Measurements from ENCODE around the gene EGR1. TPM values are rescaled to one million over a fixed set of nuclear protein-coding genes. Genes with fewer than 3 reads are reported as not detected.

EGR1 gene
- total RNA-seq, 2 experiments from 2014 or later: 0.13 to 1.1 TPM

- DNase-seq (ENCODE audit: low spot score): no peak
- H3K4me2 ChIP-seq (ENCODE audit: low read length): no peak overlapping the region
- ChIA-PET POLR2A (no interaction called here), CTCF (ENCODE audit: unreplicated experiment) (no interaction called here)
- H3K36me3 ChIP-seq (ENCODE audit: insufficient read depth, low read length): no peaks in the 10 kb centered on the region
- H3K4me1 ChIP-seq (ENCODE audit: insufficient read depth, low read length, poor library complexity, severe bottlenecking): peaks cover 3% of the 10 kb centered on the region
- H2AFZ ChIP-seq (ENCODE audit: low read length): no peak overlapping the region
- H3K9me2 ChIP-seq (ENCODE audit: insufficient read depth, low read length): no peaks in the 10 kb centered on the region
- H3K9me3 ChIP-seq (ENCODE audit: low read length): no peaks in the 10 kb centered on the region
- BruUV-seq (replicated peaks): no TSS peak
- TF ChIP-seq, protein P1, sequence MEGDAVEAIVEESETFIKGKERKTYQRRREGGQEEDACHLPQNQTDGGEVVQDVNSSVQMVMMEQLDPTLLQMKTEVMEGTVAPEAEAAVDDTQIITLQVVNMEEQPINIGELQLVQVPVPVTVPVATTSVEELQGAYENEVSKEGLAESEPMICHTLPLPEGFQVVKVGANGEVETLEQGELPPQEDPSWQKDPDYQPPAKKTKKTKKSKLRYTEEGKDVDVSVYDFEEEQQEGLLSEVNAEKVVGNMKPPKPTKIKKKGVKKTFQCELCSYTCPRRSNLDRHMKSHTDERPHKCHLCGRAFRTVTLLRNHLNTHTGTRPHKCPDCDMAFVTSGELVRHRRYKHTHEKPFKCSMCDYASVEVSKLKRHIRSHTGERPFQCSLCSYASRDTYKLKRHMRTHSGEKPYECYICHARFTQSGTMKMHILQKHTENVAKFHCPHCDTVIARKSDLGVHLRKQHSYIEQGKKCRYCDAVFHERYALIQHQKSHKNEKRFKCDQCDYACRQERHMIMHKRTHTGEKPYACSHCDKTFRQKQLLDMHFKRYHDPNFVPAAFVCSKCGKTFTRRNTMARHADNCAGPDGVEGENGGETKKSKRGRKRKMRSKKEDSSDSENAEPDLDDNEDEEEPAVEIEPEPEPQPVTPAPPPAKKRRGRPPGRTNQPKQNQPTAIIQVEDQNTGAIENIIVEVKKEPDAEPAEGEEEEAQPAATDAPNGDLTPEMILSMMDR (conservative IDR thresholded peaks at IDR 0.05; ENCODE audit: low read length): no peak
- no peak for TF ChIP-seq EZH2phosphoT487 (IDR thresholded peaks at IDR 0.05; ENCODE audit: borderline replicate concordance, low read depth, low read length)
- no peaks in the 10 kb centered on the region for H3K79me2 ChIP-seq (ENCODE audit: insufficient read depth, low read depth, low read length)
- no peak overlapping the region for H3K27ac ChIP-seq (ENCODE audit: low read depth, low read length, poor library complexity, severe bottlenecking)
- intact Hi-C loops (cut with micrococcal nuclease; ENCODE audit: unreplicated experiment): loop anchor here (1.0 to 2.0 kb wide), 3 partner anchors 52 to 271 kb away; no protein-coding TSS in a partner anchor
- no peak overlapping the region for H3K4me3 ChIP-seq (ENCODE audit: low read depth, low read length, poor library complexity, severe bottlenecking)
- no peaks in the 10 kb centered on the region for H4K20me1 ChIP-seq (ENCODE audit: insufficient read depth, low read length)
Observed at GRCh38 chr5:138450971-138451370, 14.3 kb upstream of the EGR1 start.

GRCh38 chr5:138452720-138453119 is 12.6 kb upstream of the EGR1 start:
- Histone ChIP-seq H2AFZ (ENCODE audit: low read length) (no peak overlapping the region), H3K79me2 (ENCODE audit: insufficient read depth, low read depth, low read length) (no peaks in the 10 kb centered on the region), H3K4me1 (ENCODE audit: insufficient read depth, low read length, poor library complexity, severe bottlenecking) (peaks cover 3% of the 10 kb centered on the region), H3K27ac (ENCODE audit: low read depth, low read length, poor library complexity, severe bottlenecking) (no peak overlapping the region), H3K4me3 (ENCODE audit: low read depth, low read length, poor library complexity, severe bottlenecking) (no peak overlapping the region), H4K20me1 (ENCODE audit: insufficient read depth, low read length) (no peaks in the 10 kb centered on the region), H3K9me3 (ENCODE audit: low read length) (no peaks in the 10 kb centered on the region), H3K36me3 (ENCODE audit: insufficient read depth, low read length) (no peaks in the 10 kb centered on the region), H3K9me2 (ENCODE audit: insufficient read depth, low read length) (no peaks in the 10 kb centered on the region), H3K4me2 (ENCODE audit: low read length) (no peak overlapping the region)
- intact Hi-C loops (cut with micrococcal nuclease; ENCODE audit: unreplicated experiment): no loop called here
- no peak for DNase-seq (ENCODE audit: low spot score)
- no TSS peak for BruUV-seq (replicated peaks)
- ChIA-PET CTCF (ENCODE audit: unreplicated experiment) (no interaction called here), POLR2A (interaction anchor here (0.6 kb wide), 2 partner anchors 10 to 21 kb away, joined by 3 to 7 read pairs; no protein-coding TSS in a partner anchor)
- no peak for TF ChIP-seq EZH2phosphoT487 (IDR thresholded peaks at IDR 0.05; ENCODE audit: borderline replicate concordance, low read depth, low read length)
- TF ChIP-seq, protein P1 (conservative IDR thresholded peaks at IDR 0.05; ENCODE audit: low read length): no peak

DNA sequence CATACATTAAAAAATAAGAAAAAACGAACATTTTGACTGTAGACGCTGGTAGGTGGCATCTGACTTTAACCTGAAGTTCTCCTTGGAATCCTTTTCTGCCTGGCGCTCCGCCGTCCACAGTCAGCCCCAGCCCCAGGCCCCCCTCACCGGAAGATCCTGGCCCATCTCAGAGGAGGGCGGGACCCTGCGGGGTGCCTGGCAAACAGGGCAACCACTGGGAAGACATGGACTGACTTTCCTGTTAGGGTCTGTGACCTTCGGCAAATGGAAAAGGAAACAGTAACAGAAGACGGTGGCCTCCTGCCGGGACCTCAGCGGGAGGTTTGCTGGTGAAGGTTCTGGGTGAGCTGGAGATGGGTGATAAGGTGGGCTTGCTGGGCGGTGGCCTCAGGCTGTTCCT is 11.7 kb upstream of the EGR1 start:
- BruUV-seq (replicated peaks): no TSS peak
- Histone ChIP-seq H2AFZ (ENCODE audit: low read length) (no peak overlapping the region), H3K79me2 (ENCODE audit: insufficient read depth, low read depth, low read length) (no peaks in the 10 kb centered on the region), H3K36me3 (ENCODE audit: insufficient read depth, low read length) (no peaks in the 10 kb centered on the region), H3K9me2 (ENCODE audit: insufficient read depth, low read length) (no peaks in the 10 kb centered on the region), H3K27ac (ENCODE audit: low read depth, low read length, poor library complexity, severe bottlenecking) (no peak overlapping the region), H4K20me1 (ENCODE audit: insufficient read depth, low read length) (no peaks in the 10 kb centered on the region), H3K9me3 (ENCODE audit: low read length) (no peaks in the 10 kb centered on the region), H3K4me2 (ENCODE audit: low read length) (no peak overlapping the region), H3K4me1 (ENCODE audit: insufficient read depth, low read length, poor library complexity, severe bottlenecking) (peaks cover 9% of the 10 kb centered on the region), H3K4me3 (ENCODE audit: low read depth, low read length, poor library complexity, severe bottlenecking) (no peak overlapping the region)
- TF ChIP-seq EZH2phosphoT487 (IDR thresholded peaks at IDR 0.05; ENCODE audit: borderline replicate concordance, low read depth, low read length): no peak
- TF ChIP-seq, protein P1 (conservative IDR thresholded peaks at IDR 0.05; ENCODE audit: low read length): no peak
- intact Hi-C loops (cut with micrococcal nuclease; ENCODE audit: unreplicated experiment): no loop called here
- DNase-seq (ENCODE audit: low spot score): no peak
- ChIA-PET POLR2A (no interaction called here), CTCF (ENCODE audit: unreplicated experiment) (no interaction called here)

Data from OCI-LY7 (cell line).